Measurements from ENCODE around the gene SIRT1.

Gene SIRT1

GRCh38 chr10:67917169-67917568 lies 32.7 kb downstream of the SIRT1 start:
- no peak overlapping the region for H2AK5ac ChIP-seq (ENCODE audit: low read depth, low read length)
- H4K8ac ChIP-seq (ENCODE audit: low read depth, low read length): no peak overlapping the region
- H3K4me2 ChIP-seq (ENCODE audit: insufficient read depth, low read length, poor library complexity, severe bottlenecking): no peak overlapping the region
- H2BK5ac ChIP-seq (ENCODE audit: low read length): no peak overlapping the region
- no peak overlapping the region for H4K91ac ChIP-seq (ENCODE audit: low read depth, low read length, poor library complexity)
- no peaks in the 10 kb centered on the region for H3K4me1 ChIP-seq (ENCODE audit: control insufficient read depth in 2 of 2, insufficient read depth in 1 of 2, low read depth in 1 of 2, low read length in 2 of 2)
- H3K4me3 ChIP-seq (ENCODE audit: low read length in 2 of 2): no peak overlapping the region
- no peak overlapping the region for H3K18ac ChIP-seq (ENCODE audit: low read length)
- no peak overlapping the region for H3K9ac ChIP-seq (ENCODE audit: low read depth, low read length, poor library complexity)
- H3K27ac ChIP-seq (replicated peaks; ENCODE audit: low read length): no peak overlapping the region
- no peak overlapping the region for H3K23ac ChIP-seq (ENCODE audit: low read depth, low read length, poor library complexity)
- DNase-seq (ENCODE audit: low spot score): no peak
- H3K79me1 ChIP-seq (ENCODE audit: low read depth, low read length): no peaks in the 10 kb centered on the region
- no peak overlapping the region for H2BK15ac ChIP-seq (ENCODE audit: low read length)
- no peak overlapping the region for H2BK120ac ChIP-seq (ENCODE audit: low read depth, low read length)
- peaks cover 5 to 83% of the 10 kb centered on the region in 2 donors for H3K36me3 ChIP-seq (replicated peaks in 1 of 2; ENCODE audit: control insufficient read depth in 2 of 2, insufficient read depth in 2 of 2, low read length in 2 of 2)
- no peak overlapping the region for H3K4ac ChIP-seq (ENCODE audit: low read length)
- no peak overlapping the region for H3K14ac ChIP-seq (ENCODE audit: low read length)
- H3K27me3 ChIP-seq (ENCODE audit: control insufficient read depth in 3 of 3, insufficient read depth in 3 of 3, low read depth in 1 of 3, low read length in 3 of 3): no peaks in the 10 kb centered on the region
- WGBS, 2 donors (ENCODE audit: extremely low coverage in 2 of 2, insufficient read length in 2 of 2, insufficient replicate concordance in 1 of 2): no CpG with 5 or more reads among the region's 2 CpGs
- no peak overlapping the region for H2BK12ac ChIP-seq (ENCODE audit: low read length)
- no peak overlapping the region for H2AFZ ChIP-seq (ENCODE audit: low read length)
- H3K9me3 ChIP-seq (replicated peaks in 1 of 2; ENCODE audit: control insufficient read depth in 2 of 2, insufficient read depth in 1 of 2, low read depth in 1 of 2, low read length in 2 of 2): no peaks in the 10 kb centered on the region

DNA sequence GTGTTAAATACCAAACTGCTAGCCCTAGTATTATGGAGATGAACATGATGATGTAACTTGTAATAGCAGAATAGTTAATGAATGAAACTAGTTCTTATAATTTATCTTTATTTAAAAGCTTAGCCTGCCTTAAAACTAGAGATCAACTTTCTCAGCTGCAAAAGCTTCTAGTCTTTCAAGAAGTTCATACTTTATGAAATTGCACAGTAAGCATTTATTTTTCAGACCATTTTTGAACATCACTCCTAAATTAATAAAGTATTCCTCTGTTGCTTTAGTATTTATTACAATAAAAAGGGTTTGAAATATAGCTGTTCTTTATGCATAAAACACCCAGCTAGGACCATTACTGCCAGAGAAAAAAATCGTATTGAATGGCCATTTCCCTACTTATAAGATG lies 33.2 kb downstream of the SIRT1 start:
- H3K27ac ChIP-seq (replicated peaks; ENCODE audit: low read length): no peak overlapping the region
- no peak overlapping the region for H2BK12ac ChIP-seq (ENCODE audit: low read length)
- H2BK15ac ChIP-seq (ENCODE audit: low read length): no peak overlapping the region
- H4K91ac ChIP-seq (ENCODE audit: low read depth, low read length, poor library complexity): no peak overlapping the region
- no peak overlapping the region for H2BK5ac ChIP-seq (ENCODE audit: low read length)
- H3K4me1 ChIP-seq (ENCODE audit: control insufficient read depth in 2 of 2, insufficient read depth in 1 of 2, low read depth in 1 of 2, low read length in 2 of 2): no peaks in the 10 kb centered on the region
- H3K36me3 ChIP-seq (replicated peaks in 1 of 2; ENCODE audit: control insufficient read depth in 2 of 2, insufficient read depth in 2 of 2, low read length in 2 of 2): peaks cover 5 to 82% of the 10 kb centered on the region in 2 donors
- H2AFZ ChIP-seq (ENCODE audit: low read length): no peak overlapping the region
- H3K9me3 ChIP-seq (replicated peaks in 1 of 2; ENCODE audit: control insufficient read depth in 2 of 2, insufficient read depth in 1 of 2, low read depth in 1 of 2, low read length in 2 of 2): peaks cover 0 to 1% of the 10 kb centered on the region in 2 donors
- H2BK120ac ChIP-seq (ENCODE audit: low read depth, low read length): no peak overlapping the region
- no peak overlapping the region for H3K18ac ChIP-seq (ENCODE audit: low read length)
- no peak overlapping the region for H3K4me2 ChIP-seq (ENCODE audit: insufficient read depth, low read length, poor library complexity, severe bottlenecking)
- no peak overlapping the region for H2AK5ac ChIP-seq (ENCODE audit: low read depth, low read length)
- no peak for DNase-seq (ENCODE audit: low spot score)
- no peak overlapping the region for H3K4me3 ChIP-seq (ENCODE audit: low read length in 2 of 2)
- no peaks in the 10 kb centered on the region for H3K79me1 ChIP-seq (ENCODE audit: low read depth, low read length)
- no peaks in the 10 kb centered on the region for H3K27me3 ChIP-seq (ENCODE audit: control insufficient read depth in 3 of 3, insufficient read depth in 3 of 3, low read depth in 1 of 3, low read length in 3 of 3)
- no peak overlapping the region for H3K14ac ChIP-seq (ENCODE audit: low read length)
- WGBS, 2 donors (ENCODE audit: extremely low coverage in 2 of 2, insufficient read length in 2 of 2, insufficient replicate concordance in 1 of 2): no CpG with 5 or more reads among the region's 1 CpG
- no peak overlapping the region for H3K9ac ChIP-seq (ENCODE audit: low read depth, low read length, poor library complexity)
- H3K23ac ChIP-seq (ENCODE audit: low read depth, low read length, poor library complexity): no peak overlapping the region
- H4K8ac ChIP-seq (ENCODE audit: low read depth, low read length): no peak overlapping the region
- no peak overlapping the region for H3K4ac ChIP-seq (ENCODE audit: low read length)

DNA sequence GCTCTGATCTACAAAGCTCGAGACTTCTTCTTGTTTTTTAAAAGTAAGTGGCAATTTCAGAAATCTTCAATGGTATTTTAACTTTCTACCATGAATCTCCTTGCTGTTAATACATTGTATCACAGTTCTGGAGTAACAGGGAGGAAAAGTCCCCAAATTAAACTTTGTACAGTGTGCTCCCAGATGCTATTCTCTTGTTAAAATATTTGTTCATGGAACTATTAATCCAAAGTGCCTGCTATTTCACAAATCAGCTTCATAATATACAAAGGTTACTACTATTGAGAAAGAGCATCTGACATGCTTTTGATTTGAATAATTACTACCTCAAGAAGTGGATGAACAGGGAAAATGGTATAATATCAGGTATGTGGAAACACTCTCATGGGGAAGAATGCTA lies 36.6 kb downstream of the SIRT1 start:
- Histone ChIP-seq H3K18ac (ENCODE audit: low read length) (no peak overlapping the region), H2BK12ac (ENCODE audit: low read length) (no peak overlapping the region), H3K27me3 (ENCODE audit: control insufficient read depth in 3 of 3, insufficient read depth in 3 of 3, low read depth in 1 of 3, low read length in 3 of 3) (no peaks in the 10 kb centered on the region), H4K91ac (ENCODE audit: low read depth, low read length, poor library complexity) (no peak overlapping the region), H3K27ac (replicated peaks; ENCODE audit: low read length) (no peak overlapping the region), H3K14ac (ENCODE audit: low read length) (no peak overlapping the region), H3K23ac (ENCODE audit: low read depth, low read length, poor library complexity) (no peak overlapping the region), H2AFZ (ENCODE audit: low read length) (no peak overlapping the region), H3K4me1 (ENCODE audit: control insufficient read depth in 2 of 2, insufficient read depth in 1 of 2, low read depth in 1 of 2, low read length in 2 of 2) (no peaks in the 10 kb centered on the region), H2BK5ac (ENCODE audit: low read length) (no peak overlapping the region), H3K9me3 (replicated peaks in 1 of 2; ENCODE audit: control insufficient read depth in 2 of 2, insufficient read depth in 1 of 2, low read depth in 1 of 2, low read length in 2 of 2) (peaks cover 0 to 7% of the 10 kb centered on the region in 2 donors), H2BK120ac (ENCODE audit: low read depth, low read length) (no peak overlapping the region), H3K4me3 (ENCODE audit: low read length in 2 of 2) (no peak overlapping the region), H3K9ac (ENCODE audit: low read depth, low read length, poor library complexity) (no peak overlapping the region), H3K79me1 (ENCODE audit: low read depth, low read length) (no peaks in the 10 kb centered on the region), H3K36me3 (replicated peaks in 1 of 2; ENCODE audit: control insufficient read depth in 2 of 2, insufficient read depth in 2 of 2, low read length in 2 of 2) (peaks cover 3 to 63% of the 10 kb centered on the region in 2 donors), H2AK5ac (ENCODE audit: low read depth, low read length) (no peak overlapping the region), H3K4ac (ENCODE audit: low read length) (no peak overlapping the region), H4K8ac (ENCODE audit: low read depth, low read length) (no peak overlapping the region), H3K4me2 (ENCODE audit: insufficient read depth, low read length, poor library complexity, severe bottlenecking) (no peak overlapping the region), H2BK15ac (ENCODE audit: low read length) (no peak overlapping the region)
- no peak for DNase-seq (ENCODE audit: low spot score)
- WGBS, 2 donors (ENCODE audit: extremely low coverage in 2 of 2, insufficient read length in 2 of 2, insufficient replicate concordance in 1 of 2): no CpG with 5 or more reads among the region's 1 CpG

DNA sequence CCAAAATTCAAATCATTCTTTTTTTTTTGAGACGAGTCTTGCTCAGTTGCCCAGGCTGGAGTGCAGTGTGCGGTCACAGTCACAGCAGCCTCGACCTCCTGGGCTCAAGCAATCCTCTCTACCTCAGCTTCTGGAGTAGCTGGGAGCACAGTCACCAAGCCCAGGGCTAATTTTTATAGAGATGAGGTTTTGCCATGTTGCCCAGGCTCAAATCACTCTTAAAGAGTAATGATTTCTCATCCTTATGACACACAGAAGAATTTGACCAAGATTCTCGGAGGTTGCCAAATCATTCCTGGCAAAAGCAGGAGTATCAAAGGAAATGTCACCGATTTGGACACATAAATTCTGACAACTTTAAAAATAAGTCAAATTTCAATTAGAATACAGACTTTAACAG lies 39.1 kb downstream of the SIRT1 start:
- no CpG with 5 or more reads among the region's 5 CpGs for WGBS, 2 donors (ENCODE audit: extremely low coverage in 2 of 2, insufficient read length in 2 of 2, insufficient replicate concordance in 1 of 2)
- no peak overlapping the region for H2AK5ac ChIP-seq (ENCODE audit: low read depth, low read length)
- no peak overlapping the region for H3K14ac ChIP-seq (ENCODE audit: low read length)
- no peaks in the 10 kb centered on the region for H3K27me3 ChIP-seq (ENCODE audit: control insufficient read depth in 3 of 3, insufficient read depth in 3 of 3, low read depth in 1 of 3, low read length in 3 of 3)
- no peak overlapping the region for H3K9ac ChIP-seq (ENCODE audit: low read depth, low read length, poor library complexity)
- no peak overlapping the region for H3K4me3 ChIP-seq (ENCODE audit: low read length in 2 of 2)
- no peaks in the 10 kb centered on the region for H3K4me1 ChIP-seq (ENCODE audit: control insufficient read depth in 2 of 2, insufficient read depth in 1 of 2, low read depth in 1 of 2, low read length in 2 of 2)
- H2AFZ ChIP-seq (ENCODE audit: low read length): no peak overlapping the region
- H2BK12ac ChIP-seq (ENCODE audit: low read length): no peak overlapping the region
- no peak overlapping the region for H4K8ac ChIP-seq (ENCODE audit: low read depth, low read length)
- no peak overlapping the region for H3K4me2 ChIP-seq (ENCODE audit: insufficient read depth, low read length, poor library complexity, severe bottlenecking)
- H3K4ac ChIP-seq (ENCODE audit: low read length): no peak overlapping the region
- H3K9me3 ChIP-seq (replicated peaks in 1 of 2; ENCODE audit: control insufficient read depth in 2 of 2, insufficient read depth in 1 of 2, low read depth in 1 of 2, low read length in 2 of 2): peaks cover 0 to 7% of the 10 kb centered on the region in 2 donors
- no peak overlapping the region for H2BK5ac ChIP-seq (ENCODE audit: low read length)
- no peak overlapping the region for H4K91ac ChIP-seq (ENCODE audit: low read depth, low read length, poor library complexity)
- DNase-seq (ENCODE audit: low spot score): no peak
- no peaks in the 10 kb centered on the region for H3K79me1 ChIP-seq (ENCODE audit: low read depth, low read length)
- peaks cover 0 to 53% of the 10 kb centered on the region in 2 donors for H3K36me3 ChIP-seq (replicated peaks in 1 of 2; ENCODE audit: control insufficient read depth in 2 of 2, insufficient read depth in 2 of 2, low read length in 2 of 2)
- no peak overlapping the region for H3K27ac ChIP-seq (replicated peaks; ENCODE audit: low read length)
- no peak overlapping the region for H3K23ac ChIP-seq (ENCODE audit: low read depth, low read length, poor library complexity)
- no peak overlapping the region for H2BK120ac ChIP-seq (ENCODE audit: low read depth, low read length)
- H3K18ac ChIP-seq (ENCODE audit: low read length): no peak overlapping the region
- no peak overlapping the region for H2BK15ac ChIP-seq (ENCODE audit: low read length)

All from neuronal stem cell (in vitro differentiated cells).